WTC11 (cell line): ENCODE measurements around the gene C4orf50. TPM values are rescaled to one million over a fixed set of nuclear protein-coding genes. Genes with fewer than 3 reads are reported as not detected.

ENCODE experiments used
- ATAC-seq: fragments of 200-7000 bp; cut with Tn5 transposase; 2 replicates; pipeline ENCODE4 v1.10.0; 2021; ENCODE audit warnings: mild to moderate bottlenecking, moderate library complexity
- CTCF ChIA-PET: fragments of 300-600 bp; sonication (Branson Sonifier 250); formaldehyde crosslinking; loops from one replicate; lab custom pipeline; 2021; ENCODE audit warnings: antibody characterized with exemption; lab: Charles Lee
- POLR2A ChIA-PET: fragments of 350-600 bp; sonication (Branson Sonifier 250); formaldehyde crosslinking; loops from one replicate; lab custom pipeline; 2021; ENCODE audit warnings: antibody characterized with exemption; lab: Charles Lee
- DNase-seq: peaks from one replicate; pipeline ENCODE4 v3.0.0; 2021; ENCODE audit warnings: low spot score
- H3K27ac Mint-ChIP-seq: 2 replicates; pipeline ENCODE4 v1.8.0; 2021; ENCODE audit warnings: mixed read lengths
- H3K27me3 Mint-ChIP-seq: 2 replicates; pipeline ENCODE4 v1.8.0; 2021; ENCODE audit warnings: low read depth, mild to moderate bottlenecking, moderate library complexity, mixed read lengths
- H3K36me3 Mint-ChIP-seq: 2 replicates; pipeline ENCODE4 v1.8.0; 2021; ENCODE audit warnings: mixed read lengths
- H3K4me1 Mint-ChIP-seq: 2 replicates; pipeline ENCODE4 v1.8.0; 2022; ENCODE audit warnings: mixed read lengths
- H3K4me3 Mint-ChIP-seq: 2 replicates; pipeline ENCODE4 v1.8.0; 2021; ENCODE audit warnings: mild to moderate bottlenecking, moderate library complexity, mixed read lengths
- H3K9me3 Mint-ChIP-seq: 2 replicates; pipeline ENCODE4 v1.8.0; 2021; ENCODE audit warnings: mixed read lengths
- FOXJ3 ChIP-seq: sonication (generic); formaldehyde crosslinking; IDR thresholded peaks from 2 replicates; pipeline ENCODE4 v1.9.0; 2021; ENCODE audit warnings: missing genetic modification reagents, mild to moderate bottlenecking, borderline replicate concordance
- IRF2 ChIP-seq: sonication (generic); formaldehyde crosslinking; IDR thresholded peaks from 2 replicates; pipeline ENCODE4 v1.8.0; 2022; ENCODE audit warnings: low read depth, missing genetic modification reagents, borderline replicate concordance
- JAZF1 ChIP-seq: fragments of 250-450 bp; sonication (Bioruptor Pico); IDR thresholded peaks from 2 replicates; pipeline ENCODE4 v1.9.0; 2021; ENCODE audit warnings: moderate library complexity, mild to moderate bottlenecking, inconsistent platforms
- NFYB ChIP-seq: sonication (generic); formaldehyde crosslinking; conservative IDR thresholded peaks from 2 replicates; pipeline ENCODE4 v1.8.0; 2022; ENCODE audit warnings: low read depth, missing genetic modification reagents
- SMAD3 ChIP-seq: sonication (generic); formaldehyde crosslinking; IDR thresholded peaks from 2 replicates; pipeline ENCODE4 v1.8.0; 2022; ENCODE audit warnings: missing genetic modification reagents, mild to moderate bottlenecking, borderline replicate concordance
- SOX15 ChIP-seq: fragments of 250-450 bp; sonication (Bioruptor Pico); IDR thresholded peaks from 2 replicates; pipeline ENCODE4 v1.9.0; 2021; ENCODE audit warnings: mild to moderate bottlenecking
- TCF7 ChIP-seq: sonication (generic); formaldehyde crosslinking; IDR thresholded peaks from 2 replicates; pipeline ENCODE4 v1.8.0; 2022; ENCODE audit warnings: mild to moderate bottlenecking, low read depth, missing genetic modification reagents, moderate library complexity
- TEAD4 ChIP-seq: sonication (generic); formaldehyde crosslinking; IDR thresholded peaks from 2 replicates; pipeline ENCODE4 v1.8.0; 2022; ENCODE audit warnings: mild to moderate bottlenecking, missing genetic modification reagents
- ZNF138 ChIP-seq: sonication (generic); formaldehyde crosslinking; conservative IDR thresholded peaks from 2 replicates; pipeline ENCODE4 v1.8.1; 2022; ENCODE audit warnings: mild to moderate bottlenecking, moderate library complexity, missing genetic modification reagents
- ZNF219 ChIP-seq: sonication (generic); formaldehyde crosslinking; IDR thresholded peaks from 2 replicates; pipeline ENCODE4 v1.8.0; 2023; ENCODE audit warnings: missing genetic modification reagents, mild to moderate bottlenecking, borderline replicate concordance
- total RNA-seq: library from RNA; stranded (reverse); gene quantifications from 3 replicates; pipeline ENCODE4 v1.2.3, GENCODE V29; 2021
- TF ChIP-seq, protein P1 (sequence below): sonication (generic); formaldehyde crosslinking; IDR thresholded peaks from 2 replicates; pipeline ENCODE4 v1.8.1; 2023; ENCODE audit warnings: mild to moderate bottlenecking, missing genetic modification reagents, moderate library complexity
- TF ChIP-seq, protein P2 (sequence below): fragments of 250-450 bp; sonication (Bioruptor Pico); IDR thresholded peaks from 2 replicates; pipeline ENCODE4 v2.1.2; 2022; ENCODE audit warnings: mild to moderate bottlenecking, moderate library complexity
- TF ChIP-seq, protein P3 (sequence below): sonication (generic); formaldehyde crosslinking; IDR thresholded peaks from 2 replicates; pipeline ENCODE4 v1.8.1; 2023; ENCODE audit warnings: mild to moderate bottlenecking, missing genetic modification reagents
- TF ChIP-seq, protein P4 (sequence below): fragments of 250-450 bp; sonication (Bioruptor Pico); IDR thresholded peaks from 2 replicates; pipeline ENCODE4 v1.8.0; 2021; ENCODE audit warnings: mild to moderate bottlenecking
- TF ChIP-seq, protein P5 (sequence below): sonication (generic); formaldehyde crosslinking; IDR thresholded peaks from 2 replicates; pipeline ENCODE4 v1.8.0; 2023; ENCODE audit warnings: missing genetic modification reagents
- TF ChIP-seq, protein P6 (sequence below): sonication (generic); formaldehyde crosslinking; conservative IDR thresholded peaks from 2 replicates; pipeline ENCODE4 v1.8.1; 2023; ENCODE audit warnings: mild to moderate bottlenecking, low read depth, missing genetic modification reagents, moderate library complexity
- TF ChIP-seq, protein P7 (sequence below): fragments of 200-600 bp; IDR thresholded peaks from 2 replicates; pipeline ENCODE4 v1.8.0; 2022; ENCODE audit warnings: antibody characterized with exemption

C4orf50 gene
- total RNA-seq, 1 experiment from 2014 or later: 0.17 TPM

DNA sequence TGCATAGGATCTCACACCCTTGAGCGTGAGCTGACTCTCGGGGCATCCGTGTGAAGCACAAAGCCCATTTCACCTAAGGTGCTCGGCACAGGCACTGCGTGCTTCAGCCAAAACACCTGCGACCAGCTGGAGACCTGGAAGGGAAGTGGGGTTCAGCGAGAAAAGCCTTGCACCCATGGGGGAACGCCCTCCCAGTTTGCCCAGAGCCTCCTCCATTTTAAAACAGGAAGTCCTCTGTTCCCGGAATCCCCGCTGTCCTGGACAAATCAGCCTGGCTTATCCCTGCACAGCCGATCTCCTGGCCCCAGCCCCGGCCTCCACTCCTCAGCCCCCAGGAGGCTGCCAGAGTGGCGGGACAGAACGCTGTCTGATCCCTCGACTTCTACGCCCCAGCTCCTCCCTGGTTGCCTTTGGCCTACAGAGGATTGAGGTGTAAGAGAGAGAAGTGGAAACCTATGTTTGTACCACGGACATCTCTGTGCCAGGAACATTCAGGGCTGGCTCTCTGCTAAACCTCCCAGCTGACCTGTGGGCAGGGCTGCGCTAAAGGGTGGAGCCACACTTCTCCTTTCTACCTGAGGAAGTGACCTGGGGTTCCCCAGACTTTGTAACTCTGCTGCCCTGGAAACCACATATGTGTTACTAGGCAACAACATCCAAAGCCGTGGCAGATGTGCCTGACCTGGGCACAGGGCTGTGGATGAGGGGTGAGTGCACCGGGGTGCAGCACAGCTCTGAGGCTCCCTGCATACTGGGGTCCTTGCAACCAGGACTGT is 3.8 kb upstream of the C4orf50 start:
- H3K4me3 Mint-ChIP-seq: no peak overlapping the region
- DNase-seq: no peak
- CTCF ChIA-PET: interaction anchor here (1.6 to 3.6 kb wide), 3 partner anchors 14 to 209 kb away, joined by 3 to 15 read pairs (median 3); no protein-coding TSS in a partner anchor
- TF ChIP-seq SMAD3 (CRISPR knock-in tag) (no peak), ZNF219 (no peak), TCF7 (CRISPR knock-in tag) (no peak), TEAD4 (CRISPR knock-in tag) (no peak), JAZF1 (CRISPR knock-in tag) (no peak), ZNF138 (CRISPR knock-in tag) (no peak), FOXJ3 (CRISPR knock-in tag) (no peak), SOX15 (CRISPR knock-in tag) (no peak), NFYB (CRISPR knock-in tag) (no peak), IRF2 (CRISPR knock-in tag) (no peak)
- TF ChIP-seq, protein P1, sequence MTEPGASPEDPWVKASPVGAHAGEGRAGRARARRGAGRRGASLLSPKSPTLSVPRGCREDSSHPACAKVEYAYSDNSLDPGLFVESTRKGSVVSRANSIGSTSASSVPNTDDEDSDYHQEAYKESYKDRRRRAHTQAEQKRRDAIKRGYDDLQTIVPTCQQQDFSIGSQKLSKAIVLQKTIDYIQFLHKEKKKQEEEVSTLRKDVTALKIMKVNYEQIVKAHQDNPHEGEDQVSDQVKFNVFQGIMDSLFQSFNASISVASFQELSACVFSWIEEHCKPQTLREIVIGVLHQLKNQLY: no peak
- TF ChIP-seq, protein P2, sequence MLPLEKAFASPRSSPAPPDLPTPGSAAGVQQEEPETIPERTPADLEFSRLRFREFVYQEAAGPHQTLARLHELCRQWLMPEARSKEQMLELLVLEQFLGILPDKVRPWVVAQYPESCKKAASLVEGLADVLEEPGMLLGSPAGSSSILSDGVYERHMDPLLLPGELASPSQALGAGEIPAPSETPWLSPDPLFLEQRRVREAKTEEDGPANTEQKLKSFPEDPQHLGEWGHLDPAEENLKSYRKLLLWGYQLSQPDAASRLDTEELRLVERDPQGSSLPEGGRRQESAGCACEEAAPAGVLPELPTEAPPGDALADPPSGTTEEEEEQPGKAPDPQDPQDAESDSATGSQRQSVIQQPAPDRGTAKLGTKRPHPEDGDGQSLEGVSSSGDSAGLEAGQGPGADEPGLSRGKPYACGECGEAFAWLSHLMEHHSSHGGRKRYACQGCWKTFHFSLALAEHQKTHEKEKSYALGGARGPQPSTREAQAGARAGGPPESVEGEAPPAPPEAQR (CRISPR knock-in tag): no peak
- TF ChIP-seq, protein P3, sequence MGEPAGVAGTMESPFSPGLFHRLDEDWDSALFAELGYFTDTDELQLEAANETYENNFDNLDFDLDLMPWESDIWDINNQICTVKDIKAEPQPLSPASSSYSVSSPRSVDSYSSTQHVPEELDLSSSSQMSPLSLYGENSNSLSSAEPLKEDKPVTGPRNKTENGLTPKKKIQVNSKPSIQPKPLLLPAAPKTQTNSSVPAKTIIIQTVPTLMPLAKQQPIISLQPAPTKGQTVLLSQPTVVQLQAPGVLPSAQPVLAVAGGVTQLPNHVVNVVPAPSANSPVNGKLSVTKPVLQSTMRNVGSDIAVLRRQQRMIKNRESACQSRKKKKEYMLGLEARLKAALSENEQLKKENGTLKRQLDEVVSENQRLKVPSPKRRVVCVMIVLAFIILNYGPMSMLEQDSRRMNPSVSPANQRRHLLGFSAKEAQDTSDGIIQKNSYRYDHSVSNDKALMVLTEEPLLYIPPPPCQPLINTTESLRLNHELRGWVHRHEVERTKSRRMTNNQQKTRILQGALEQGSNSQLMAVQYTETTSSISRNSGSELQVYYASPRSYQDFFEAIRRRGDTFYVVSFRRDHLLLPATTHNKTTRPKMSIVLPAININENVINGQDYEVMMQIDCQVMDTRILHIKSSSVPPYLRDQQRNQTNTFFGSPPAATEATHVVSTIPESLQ: no peak
- TF ChIP-seq, protein P4, sequence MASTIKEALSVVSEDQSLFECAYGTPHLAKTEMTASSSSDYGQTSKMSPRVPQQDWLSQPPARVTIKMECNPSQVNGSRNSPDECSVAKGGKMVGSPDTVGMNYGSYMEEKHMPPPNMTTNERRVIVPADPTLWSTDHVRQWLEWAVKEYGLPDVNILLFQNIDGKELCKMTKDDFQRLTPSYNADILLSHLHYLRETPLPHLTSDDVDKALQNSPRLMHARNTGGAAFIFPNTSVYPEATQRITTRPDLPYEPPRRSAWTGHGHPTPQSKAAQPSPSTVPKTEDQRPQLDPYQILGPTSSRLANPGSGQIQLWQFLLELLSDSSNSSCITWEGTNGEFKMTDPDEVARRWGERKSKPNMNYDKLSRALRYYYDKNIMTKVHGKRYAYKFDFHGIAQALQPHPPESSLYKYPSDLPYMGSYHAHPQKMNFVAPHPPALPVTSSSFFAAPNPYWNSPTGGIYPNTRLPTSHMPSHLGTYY (CRISPR knock-in tag): no peak
- TF ChIP-seq, protein P5, sequence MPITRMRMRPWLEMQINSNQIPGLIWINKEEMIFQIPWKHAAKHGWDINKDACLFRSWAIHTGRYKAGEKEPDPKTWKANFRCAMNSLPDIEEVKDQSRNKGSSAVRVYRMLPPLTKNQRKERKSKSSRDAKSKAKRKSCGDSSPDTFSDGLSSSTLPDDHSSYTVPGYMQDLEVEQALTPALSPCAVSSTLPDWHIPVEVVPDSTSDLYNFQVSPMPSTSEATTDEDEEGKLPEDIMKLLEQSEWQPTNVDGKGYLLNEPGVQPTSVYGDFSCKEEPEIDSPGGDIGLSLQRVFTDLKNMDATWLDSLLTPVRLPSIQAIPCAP: no peak
- TF ChIP-seq, protein P6, sequence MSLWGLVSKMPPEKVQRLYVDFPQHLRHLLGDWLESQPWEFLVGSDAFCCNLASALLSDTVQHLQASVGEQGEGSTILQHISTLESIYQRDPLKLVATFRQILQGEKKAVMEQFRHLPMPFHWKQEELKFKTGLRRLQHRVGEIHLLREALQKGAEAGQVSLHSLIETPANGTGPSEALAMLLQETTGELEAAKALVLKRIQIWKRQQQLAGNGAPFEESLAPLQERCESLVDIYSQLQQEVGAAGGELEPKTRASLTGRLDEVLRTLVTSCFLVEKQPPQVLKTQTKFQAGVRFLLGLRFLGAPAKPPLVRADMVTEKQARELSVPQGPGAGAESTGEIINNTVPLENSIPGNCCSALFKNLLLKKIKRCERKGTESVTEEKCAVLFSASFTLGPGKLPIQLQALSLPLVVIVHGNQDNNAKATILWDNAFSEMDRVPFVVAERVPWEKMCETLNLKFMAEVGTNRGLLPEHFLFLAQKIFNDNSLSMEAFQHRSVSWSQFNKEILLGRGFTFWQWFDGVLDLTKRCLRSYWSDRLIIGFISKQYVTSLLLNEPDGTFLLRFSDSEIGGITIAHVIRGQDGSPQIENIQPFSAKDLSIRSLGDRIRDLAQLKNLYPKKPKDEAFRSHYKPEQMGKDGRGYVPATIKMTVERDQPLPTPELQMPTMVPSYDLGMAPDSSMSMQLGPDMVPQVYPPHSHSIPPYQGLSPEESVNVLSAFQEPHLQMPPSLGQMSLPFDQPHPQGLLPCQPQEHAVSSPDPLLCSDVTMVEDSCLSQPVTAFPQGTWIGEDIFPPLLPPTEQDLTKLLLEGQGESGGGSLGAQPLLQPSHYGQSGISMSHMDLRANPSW (CRISPR knock-in tag): no peak
- TF ChIP-seq, protein P7, sequence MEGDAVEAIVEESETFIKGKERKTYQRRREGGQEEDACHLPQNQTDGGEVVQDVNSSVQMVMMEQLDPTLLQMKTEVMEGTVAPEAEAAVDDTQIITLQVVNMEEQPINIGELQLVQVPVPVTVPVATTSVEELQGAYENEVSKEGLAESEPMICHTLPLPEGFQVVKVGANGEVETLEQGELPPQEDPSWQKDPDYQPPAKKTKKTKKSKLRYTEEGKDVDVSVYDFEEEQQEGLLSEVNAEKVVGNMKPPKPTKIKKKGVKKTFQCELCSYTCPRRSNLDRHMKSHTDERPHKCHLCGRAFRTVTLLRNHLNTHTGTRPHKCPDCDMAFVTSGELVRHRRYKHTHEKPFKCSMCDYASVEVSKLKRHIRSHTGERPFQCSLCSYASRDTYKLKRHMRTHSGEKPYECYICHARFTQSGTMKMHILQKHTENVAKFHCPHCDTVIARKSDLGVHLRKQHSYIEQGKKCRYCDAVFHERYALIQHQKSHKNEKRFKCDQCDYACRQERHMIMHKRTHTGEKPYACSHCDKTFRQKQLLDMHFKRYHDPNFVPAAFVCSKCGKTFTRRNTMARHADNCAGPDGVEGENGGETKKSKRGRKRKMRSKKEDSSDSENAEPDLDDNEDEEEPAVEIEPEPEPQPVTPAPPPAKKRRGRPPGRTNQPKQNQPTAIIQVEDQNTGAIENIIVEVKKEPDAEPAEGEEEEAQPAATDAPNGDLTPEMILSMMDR: no peak
- H3K36me3 Mint-ChIP-seq: no peaks in the 10 kb centered on the region
- no peaks in the 10 kb centered on the region for H3K9me3 Mint-ChIP-seq
- no peak for ATAC-seq
- peaks cover 14% of the 10 kb centered on the region for H3K4me1 Mint-ChIP-seq
- no peak overlapping the region for H3K27ac Mint-ChIP-seq
- H3K27me3 Mint-ChIP-seq: no peaks in the 10 kb centered on the region; the same call in 1 of the 2 replicates
- POLR2A ChIA-PET: no interaction called here
